SK-N-SH (cell line): ENCODE results near the gene GDE1. TPM values are rescaled to one million over a fixed set of nuclear protein-coding genes. Genes with fewer than 3 reads are reported as not detected.

Source experiments
- CTCF ChIA-PET: fragments of 300-600, 350-600 bp; formaldehyde crosslinking; extraction: SDS; loops from one replicate; lab custom pipeline; 2021; lab: Yijun Ruan, JAX
- POLR2A ChIA-PET: fragments of 350-600 bp; sonication (Branson Sonifier 250); formaldehyde crosslinking; extraction: SDS; loops from one replicate; lab custom pipeline; 2020; ENCODE audit warnings: antibody characterized with exemption, inconsistent platforms; lab: Yijun Ruan, JAX
- DNase-seq: peaks from one replicate; pipeline ENCODE4 v3.0.0; 2012
- H2AFZ ChIP-seq: fragments of 200-600 bp; sonication (generic); 2 replicates; pipeline ENCODE4 v1.8.1; 2016; ENCODE audit warnings: antibody characterized with exemption, mild to moderate bottlenecking, low read depth
- H3F3A ChIP-seq: fragments of 200-600 bp; sonication (generic); replicated peaks from 2 replicates; pipeline ENCODE3; 2016; ENCODE audit warnings: antibody characterized with exemption, mild to moderate bottlenecking; ENCODE audit not compliant: insufficient read depth
- H3K27ac ChIP-seq, 2 experiments: fragments of 200-500 bp in 1 of 2; fragments of 200-600 bp in 1 of 2; sonication (Bioruptor generic) in 1 of 2; sonication (generic), shearing (Covaris generic) in 1 of 2; 2 replicates each; pipeline versions ENCODE4 v1.5.1 to v1.6.1; 2014 to 2016; ENCODE audit warnings: low read depth in 2 of 2, inconsistent platforms in 1 of 2, low read length in 1 of 2, mild to moderate bottlenecking in 1 of 2, mixed read lengths in 1 of 2
- H3K27me3 ChIP-seq: fragments of 200-600 bp; sonication (generic), shearing (Covaris generic); 2 replicates; pipeline ENCODE4 v1.6.1; 2016; ENCODE audit warnings: mixed run types; ENCODE audit not compliant: insufficient read depth
- H3K36me3 ChIP-seq, 2 experiments: fragments of 200-500 bp in 1 of 2; fragments of 200-600 bp in 1 of 2; sonication (Bioruptor generic) in 1 of 2; sonication (generic) in 1 of 2; replicated peaks in 1 of 2; 2 replicates each; pipeline versions ENCODE3 to v1.5.1; 2014 to 2016; ENCODE audit warnings: low read length in 1 of 2, mild to moderate bottlenecking in 1 of 2; ENCODE audit not compliant: insufficient read depth in 2 of 2, control insufficient read depth in 1 of 2
- H3K4me1 ChIP-seq, 2 experiments: fragments of 200-500 bp in 1 of 2; fragments of 200-600 bp in 1 of 2; sonication (Bioruptor generic) in 1 of 2; sonication (generic), shearing (Covaris generic) in 1 of 2; 2 replicates each; pipeline versions ENCODE4 v1.5.1 to v1.6.1; 2014 to 2016; ENCODE audit warnings: low read depth in 1 of 2, low read length in 1 of 2, mixed run types in 1 of 2; ENCODE audit not compliant: insufficient read depth in 2 of 2, control insufficient read depth in 1 of 2
- H3K4me2 ChIP-seq: fragments of 200-600 bp; sonication (generic), shearing (Covaris generic); 2 replicates; pipeline ENCODE4 v1.6.1; 2017; ENCODE audit warnings: mixed run types
- H3K4me3 ChIP-seq, 2 experiments: fragments of 200-500 bp in 1 of 2; fragments of 200-600 bp in 1 of 2; sonication (Bioruptor generic) in 1 of 2; sonication (generic), shearing (Covaris generic) in 1 of 2; 2 replicates each; pipeline versions ENCODE4 v1.5.1 to v1.8.1; 2014 to 2016; ENCODE audit warnings: low read depth in 2 of 2, inconsistent platforms in 1 of 2, low read length in 1 of 2, mild to moderate bottlenecking in 1 of 2, mixed read lengths in 1 of 2, moderate library complexity in 1 of 2
- H3K79me2 ChIP-seq: fragments of 200-600 bp; sonication (generic); 2 replicates; pipeline ENCODE4 v1.8.1; 2017; ENCODE audit warnings: mild to moderate bottlenecking; ENCODE audit not compliant: insufficient read depth
- H3K9ac ChIP-seq: fragments of 200-600 bp; sonication (generic); 2 replicates; pipeline ENCODE4 v1.6.1; 2017; ENCODE audit warnings: mixed run types
- H3K9me2 ChIP-seq: fragments of 200-600 bp; sonication (generic); 2 replicates; pipeline ENCODE4 v1.6.1; 2017; ENCODE audit warnings: mixed run types
- H3K9me3 ChIP-seq: fragments of 200-600 bp; sonication (generic); 2 replicates; pipeline ENCODE4 v1.6.1; 2017; ENCODE audit warnings: mixed run types, mild to moderate bottlenecking, moderate library complexity
- H4K20me1 ChIP-seq: fragments of 200-600 bp; sonication (generic); 2 replicates; pipeline ENCODE4 v1.6.1; 2017; ENCODE audit warnings: mild to moderate bottlenecking, mixed run types; ENCODE audit not compliant: insufficient read depth
- CTCF ChIP-seq: fragments of 200-600 bp; sonication (generic); IDR thresholded peaks from 2 replicates; pipeline ENCODE4 v1.6.1; 2017; ENCODE audit warnings: antibody characterized with exemption, mild to moderate bottlenecking, moderate library complexity
- FOXM1 ChIP-seq: IDR thresholded peaks from 2 replicates; pipeline ENCODE4 v1.4.0; 2012; ENCODE audit warnings: low read depth, mild to moderate bottlenecking
- GATA2 ChIP-seq: sonication (generic); formaldehyde crosslinking; IDR thresholded peaks from 2 replicates; pipeline ENCODE4 v1.5.0; 2020; ENCODE audit warnings: mild to moderate bottlenecking, missing genetic modification reagents
- IRF3 ChIP-seq: fragments of 150-350 bp; IDR thresholded peaks from 2 replicates; pipeline ENCODE4 v1.6.1; 2016; ENCODE audit warnings: mild to moderate bottlenecking, low read depth, low read length
- MAX ChIP-seq: IDR thresholded peaks from 2 replicates; pipeline ENCODE4 v1.4.0; 2012; ENCODE audit warnings: low read depth
- MEF2A ChIP-seq: IDR thresholded peaks from 2 replicates; pipeline ENCODE4 v1.4.0; 2012; ENCODE audit warnings: low read depth, borderline replicate concordance
- PBX3 ChIP-seq: IDR thresholded peaks from 2 replicates; pipeline ENCODE4; 2012
- POLR2AphosphoS5 ChIP-seq: IDR thresholded peaks from 2 replicates; pipeline ENCODE4 v1.6.1; 2012; ENCODE audit warnings: low read depth, low read length
- RAD21 ChIP-seq: IDR thresholded peaks from 2 replicates; pipeline ENCODE4 v1.6.1; 2012; ENCODE audit warnings: mild to moderate bottlenecking, low read length
- REST ChIP-seq: IDR thresholded peaks from 2 replicates; pipeline ENCODE4 v1.6.1; 2012; ENCODE audit warnings: mild to moderate bottlenecking, low read depth, low read length, moderate library complexity
- TAF1 ChIP-seq: IDR thresholded peaks from 2 replicates; pipeline ENCODE4 v1.6.1; 2012; ENCODE audit warnings: low read depth, mild to moderate bottlenecking, low read length, moderate library complexity, borderline replicate concordance
- TEAD4 ChIP-seq: IDR thresholded peaks from 2 replicates; pipeline ENCODE4 v1.4.0; 2012; ENCODE audit warnings: mild to moderate bottlenecking, borderline replicate concordance; ENCODE audit not compliant: insufficient read depth
- USF2 ChIP-seq: fragments of 150-350 bp; IDR thresholded peaks from 2 replicates; pipeline ENCODE4 v1.6.1; 2017; ENCODE audit warnings: antibody characterized with exemption, low read length, low read depth, borderline replicate concordance
- WGBS: methylation state at CpG from one replicate; pipeline ENCODE4 v1.1.6; 2017; ENCODE audit warnings: low lambda C conversion rate; 5-methylcytosine and 5-hydroxymethylcytosine counted together
- polyA plus RNA-seq, 3 experiments: library from polyadenylated mRNA; depleted of rRNA; stranded (reverse); fragments of >200 nt; gene quantifications; 2 replicates each; pipeline ENCODE4 v1.2.3, GENCODE V29; 2012

The GDE1 gene
- polyA plus RNA-seq, 1 of the 3 experiments (the other 2 are of a cell fraction) = 37.0 TPM

GRCh38 chr16:19474617-19475016 is 47.3 kb downstream of the GDE1 start (continued):
- TF ChIP-seq GATA2 (CRISPR knock-in tag) = no peak
- no peak for TF ChIP-seq MEF2A
- TF ChIP-seq IRF3 = no peak
- no peak for TF ChIP-seq FOXM1
- TF ChIP-seq CTCF = no peak
- no peak for TF ChIP-seq POLR2AphosphoS5

- Histone ChIP-seq H3K27me3 (no peaks in the 10 kb centered on the region; the same call in 1 of the 2 replicates), H3K9me2 (no peaks in the 10 kb centered on the region), H3K79me2 (no peaks in the 10 kb centered on the region), H3K9ac (no peak overlapping the region), H3K36me3 (no peaks in the 10 kb centered on the region), H3K4me3 (no peak overlapping the region), H2AFZ (no peak overlapping the region), H3K27ac (no peak overlapping the region), H3K9me3 (no peaks in the 10 kb centered on the region), H3F3A (no peaks in the 10 kb centered on the region), H3K4me1 (no peaks in the 10 kb centered on the region), H3K4me2 (no peak overlapping the region), H4K20me1 (no peaks in the 10 kb centered on the region)
- CTCF ChIA-PET = interaction anchor here (1.2 kb wide), 1 partner anchor 30 kb away, joined by 3 read pairs; no protein-coding TSS in a partner anchor
- no peak for TF ChIP-seq USF2
- no peak for TF ChIP-seq TAF1
- no peak for TF ChIP-seq TEAD4
- no peak for TF ChIP-seq MAX
- TF ChIP-seq RAD21 = no peak
- no peak for TF ChIP-seq REST
- TF ChIP-seq PBX3 = no peak
- no peak for TF ChIP-seq FOXM1
- POLR2A ChIA-PET = no interaction called here
- WGBS = 51% methylated on average over 6 of the region's 6 CpGs
- DNase-seq = no peak
These were observed 49.4 kb downstream of the GDE1 start for GRCh38 chr16:19472482-19472881.
